Right forelimb (tissue), 1 donor: Measurements from ENCODE around the gene F10.
"Not testable (repeated sequence)": the region's sequence is repeated elsewhere in the genome, so short reads cannot be mapped to it uniquely, and the experiment has no call there.

Experiments
- DNase-seq: peaks from one replicate; pipeline ENCODE4 v3.0.0-alpha.2; 2018

Gene F10

DNA sequence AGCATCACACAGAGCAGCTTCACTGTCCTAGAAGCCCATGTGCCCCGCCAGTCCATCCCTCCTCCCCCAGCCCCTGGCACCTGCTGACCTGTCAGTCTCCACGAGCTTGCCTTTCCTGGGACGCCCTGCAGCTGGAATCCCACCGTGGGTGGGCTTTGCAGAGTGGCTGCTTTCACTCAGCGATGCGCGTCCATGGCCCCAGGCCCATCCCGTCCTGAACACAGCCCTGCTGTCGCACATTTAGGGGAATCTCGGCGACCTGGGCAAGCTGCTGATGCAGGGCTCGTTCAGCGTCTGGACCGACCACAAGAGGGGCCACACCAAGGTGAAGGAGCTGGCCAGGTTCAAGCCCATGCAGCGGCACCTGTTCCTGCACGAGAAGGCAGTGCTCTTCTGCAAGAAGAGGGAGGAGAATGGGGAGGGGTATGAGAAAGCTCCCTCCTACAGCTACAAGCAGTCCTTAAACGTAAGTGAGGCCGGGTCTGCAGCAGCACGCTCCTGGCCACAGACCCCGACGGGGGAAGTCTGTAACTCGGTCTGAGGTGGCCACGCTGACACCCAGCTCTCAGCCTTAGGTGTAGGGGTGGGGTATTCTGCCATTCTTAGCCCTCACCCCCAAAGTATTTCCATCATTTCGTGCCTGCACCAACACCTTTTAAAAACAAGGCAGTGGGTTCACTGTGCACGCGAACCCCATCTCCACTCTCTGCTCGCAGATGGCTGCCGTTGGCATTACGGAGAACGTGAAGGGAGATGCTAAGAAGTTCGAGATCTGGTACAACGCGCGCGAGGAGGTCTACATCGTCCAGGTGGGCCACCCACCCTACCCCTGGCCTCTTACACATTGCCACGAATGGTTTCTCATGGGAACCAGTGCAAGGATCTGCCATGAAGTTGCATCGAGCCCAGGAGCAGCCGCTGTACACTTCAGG, 35.3 kb upstream of the F10 start:
- no peak for DNase-seq

DNA sequence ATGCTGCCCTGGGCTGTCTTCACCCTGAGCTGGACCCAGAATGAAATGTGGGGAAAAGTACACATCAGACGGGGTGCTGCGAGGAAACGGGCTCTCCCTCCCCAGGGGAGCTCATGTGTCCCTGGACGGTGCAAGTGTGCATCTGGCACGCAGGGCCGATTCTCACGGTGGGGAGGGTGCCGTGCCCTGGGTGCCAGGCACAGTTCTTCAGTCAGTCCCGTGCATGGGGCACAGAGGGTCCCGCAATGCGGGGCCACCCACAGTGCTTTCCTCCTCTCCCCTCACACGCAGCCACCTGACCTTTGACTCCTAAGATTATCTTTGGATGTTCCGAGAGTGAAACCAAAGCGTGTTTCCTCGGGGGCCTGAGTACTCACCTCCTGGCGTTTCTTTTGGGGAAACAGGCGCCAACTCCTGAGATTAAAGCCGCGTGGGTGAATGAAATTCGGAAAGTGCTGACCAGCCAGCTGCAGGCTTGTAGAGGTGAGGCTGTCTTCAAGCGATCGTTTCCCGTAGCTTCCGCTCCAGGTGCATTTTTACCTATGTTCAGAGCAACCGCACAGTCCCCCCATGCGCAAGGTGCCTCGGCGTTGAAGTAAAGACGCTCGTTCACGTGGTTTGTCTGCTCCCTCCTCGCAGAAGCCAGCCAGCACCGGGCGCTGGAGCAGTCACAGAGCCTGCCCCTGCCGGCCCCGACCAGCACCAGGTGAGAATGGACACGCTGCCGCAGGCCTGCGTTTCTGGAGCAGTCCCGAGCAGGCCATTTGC, 34.5 kb upstream of the F10 start:
- no peak for DNase-seq

DNA sequence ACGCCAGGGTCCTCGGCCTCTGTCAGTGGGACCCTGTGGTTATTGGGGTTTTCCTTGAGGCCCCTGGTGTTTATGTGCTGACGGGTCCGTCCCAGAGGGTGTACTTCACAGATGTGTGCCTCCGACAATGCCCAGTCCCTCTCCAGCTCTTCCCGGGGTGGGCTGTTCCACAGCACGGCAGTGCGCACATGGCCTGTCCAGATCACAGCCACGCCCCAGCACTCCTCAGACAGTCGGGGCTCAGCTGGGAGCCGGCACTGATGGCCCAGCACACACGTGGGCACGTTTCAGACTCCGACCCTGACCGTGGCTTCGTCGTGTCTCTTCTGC, 33.9 kb upstream of the F10 start:
- no peak for DNase-seq

DNA sequence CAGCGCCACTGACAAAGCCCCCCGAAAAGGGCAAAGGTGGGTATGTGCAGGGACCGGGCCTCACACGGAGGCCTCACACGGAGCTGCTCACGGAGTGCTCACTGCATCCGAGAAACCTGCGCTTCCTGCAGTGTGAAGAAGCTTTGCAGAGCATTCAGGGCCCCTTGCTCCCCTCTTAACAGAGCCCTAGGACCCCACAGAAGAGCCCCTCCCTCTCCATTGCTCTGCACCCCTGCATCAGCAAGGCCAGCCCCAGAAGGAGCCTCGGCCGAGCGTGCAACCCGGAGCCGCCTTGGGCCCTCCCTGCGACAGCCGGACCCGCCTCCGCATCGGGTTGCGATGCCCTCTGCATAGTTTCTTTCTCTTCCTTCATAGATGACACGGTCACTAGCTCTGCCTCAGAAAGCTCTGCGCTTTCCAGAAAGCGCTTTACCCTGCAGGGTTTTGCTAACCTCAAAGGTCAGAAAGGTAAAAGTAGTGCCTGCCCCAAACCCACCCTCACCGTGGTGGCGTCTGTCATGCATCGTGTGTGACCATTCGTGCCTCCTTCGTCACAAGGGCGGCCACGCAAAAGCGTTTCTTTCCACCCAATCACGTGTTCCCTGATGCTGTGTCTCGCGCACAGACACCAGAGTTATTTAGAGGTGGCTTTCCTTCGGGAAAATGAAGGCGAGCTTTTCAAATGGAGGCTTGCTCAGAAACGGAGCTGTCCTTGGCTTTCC, 32.7 kb upstream of the F10 start:
- no peak for DNase-seq

DNA sequence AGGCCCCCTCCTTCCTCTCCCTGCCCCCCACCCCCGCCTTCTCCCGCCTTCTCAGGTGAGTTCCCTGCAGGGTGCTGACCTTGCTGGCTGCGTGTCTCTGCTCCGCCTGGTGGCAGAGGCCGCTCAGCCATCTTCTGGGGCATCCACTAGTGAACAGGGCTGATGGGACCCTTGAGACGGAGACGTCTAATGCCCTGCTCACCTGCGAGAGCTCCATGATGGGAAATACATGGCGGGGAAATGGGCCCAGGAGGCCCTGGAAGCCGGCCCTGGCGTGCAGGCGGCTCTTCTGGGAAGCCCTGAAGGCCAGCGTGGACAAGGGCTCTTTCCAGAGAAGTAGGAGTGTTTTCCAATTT, 32.2 kb upstream of the F10 start:
- no peak for DNase-seq

DNA sequence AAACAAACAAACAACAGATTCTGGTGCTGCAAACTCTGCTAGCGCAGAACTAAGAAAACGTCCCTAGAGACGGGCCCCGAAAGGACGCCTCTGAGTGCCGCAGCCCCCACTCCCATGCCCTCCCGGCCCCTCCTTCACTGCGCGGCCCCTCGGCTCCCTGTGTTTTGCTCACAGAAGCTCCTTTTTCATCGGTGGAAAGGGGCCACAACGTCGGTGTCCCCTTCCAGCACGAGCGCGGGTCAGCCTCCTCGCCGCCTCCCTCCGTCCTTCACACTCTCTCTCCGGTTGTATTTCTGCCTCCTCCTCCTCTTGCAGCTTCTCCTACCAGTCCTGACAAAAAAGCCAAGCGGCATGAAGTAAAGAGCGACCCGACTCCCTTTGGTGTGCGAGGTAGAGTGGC, 31.8 kb upstream of the F10 start:
- no peak for DNase-seq

DNA sequence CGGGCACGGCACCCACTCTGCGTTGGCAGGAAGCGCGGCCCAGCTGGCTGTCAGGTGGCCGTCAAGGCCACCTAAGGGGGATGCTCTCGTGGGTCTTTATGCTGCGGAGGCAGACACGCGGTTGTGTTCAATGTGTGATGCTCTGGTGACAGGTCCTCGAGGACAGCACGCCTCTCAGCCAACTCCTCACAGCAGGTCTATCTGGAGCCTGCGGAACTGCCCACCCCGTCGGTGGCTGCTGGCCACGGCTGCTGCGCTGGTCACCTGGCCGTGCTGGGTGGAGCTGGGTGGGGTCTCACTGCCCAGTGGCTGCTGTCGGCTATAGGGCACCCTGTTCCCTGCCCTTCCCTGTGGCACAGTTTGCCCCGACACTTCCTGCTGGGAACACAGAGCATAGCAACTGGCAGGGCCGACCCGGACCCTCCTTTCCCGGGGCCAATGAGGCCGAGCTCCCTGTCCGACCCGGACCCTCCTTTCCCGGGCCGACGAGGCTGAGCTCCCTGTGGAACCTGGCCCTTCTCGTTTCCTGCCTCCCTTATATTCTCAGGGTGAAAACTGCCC, 31.3 kb upstream of the F10 start:
- no peak for DNase-seq

DNA sequence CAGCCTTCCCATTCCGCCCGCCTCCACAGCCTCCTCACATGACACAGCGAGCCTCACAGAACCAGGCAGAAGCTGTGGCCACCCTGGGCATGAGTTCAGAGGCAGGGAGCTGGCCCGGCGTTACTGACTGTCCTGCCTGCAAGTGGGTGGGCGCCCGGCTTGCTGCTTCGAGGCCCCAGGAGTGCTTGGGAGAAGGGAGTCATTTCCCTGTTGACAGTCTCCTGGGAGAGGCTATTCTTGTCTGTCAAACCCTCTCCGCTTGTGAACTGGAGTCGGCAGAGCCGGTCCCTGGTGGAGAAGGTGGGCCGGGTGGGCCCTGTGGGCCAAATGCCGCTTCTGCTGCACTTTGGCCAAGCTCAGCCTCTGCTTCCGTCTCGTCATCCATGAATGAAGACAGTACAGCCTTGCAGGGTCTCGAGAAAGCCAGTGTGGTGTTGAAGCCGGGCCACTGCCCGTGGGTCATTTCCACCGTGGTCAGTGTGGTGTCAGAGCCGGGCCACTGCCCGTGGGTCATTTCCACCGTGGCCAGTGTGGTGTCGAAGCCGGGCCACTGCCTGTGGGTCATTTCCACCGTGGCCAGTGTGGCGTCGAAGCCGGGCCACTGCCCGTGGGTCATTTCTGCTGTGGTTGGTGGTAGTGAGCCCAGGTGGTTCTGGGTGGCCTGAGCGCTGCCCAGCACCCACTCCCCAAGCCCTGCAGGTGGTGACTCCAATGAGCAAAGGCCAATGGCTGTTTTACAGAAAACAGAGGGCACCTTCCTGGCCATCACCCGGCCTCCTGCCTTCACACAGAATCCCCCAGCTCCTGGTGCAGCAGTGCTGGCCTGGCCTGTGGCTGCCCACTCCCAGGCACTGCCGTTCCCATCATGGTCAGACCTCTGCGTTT, 30.5 kb upstream of the F10 start:
- no peak for DNase-seq

DNA sequence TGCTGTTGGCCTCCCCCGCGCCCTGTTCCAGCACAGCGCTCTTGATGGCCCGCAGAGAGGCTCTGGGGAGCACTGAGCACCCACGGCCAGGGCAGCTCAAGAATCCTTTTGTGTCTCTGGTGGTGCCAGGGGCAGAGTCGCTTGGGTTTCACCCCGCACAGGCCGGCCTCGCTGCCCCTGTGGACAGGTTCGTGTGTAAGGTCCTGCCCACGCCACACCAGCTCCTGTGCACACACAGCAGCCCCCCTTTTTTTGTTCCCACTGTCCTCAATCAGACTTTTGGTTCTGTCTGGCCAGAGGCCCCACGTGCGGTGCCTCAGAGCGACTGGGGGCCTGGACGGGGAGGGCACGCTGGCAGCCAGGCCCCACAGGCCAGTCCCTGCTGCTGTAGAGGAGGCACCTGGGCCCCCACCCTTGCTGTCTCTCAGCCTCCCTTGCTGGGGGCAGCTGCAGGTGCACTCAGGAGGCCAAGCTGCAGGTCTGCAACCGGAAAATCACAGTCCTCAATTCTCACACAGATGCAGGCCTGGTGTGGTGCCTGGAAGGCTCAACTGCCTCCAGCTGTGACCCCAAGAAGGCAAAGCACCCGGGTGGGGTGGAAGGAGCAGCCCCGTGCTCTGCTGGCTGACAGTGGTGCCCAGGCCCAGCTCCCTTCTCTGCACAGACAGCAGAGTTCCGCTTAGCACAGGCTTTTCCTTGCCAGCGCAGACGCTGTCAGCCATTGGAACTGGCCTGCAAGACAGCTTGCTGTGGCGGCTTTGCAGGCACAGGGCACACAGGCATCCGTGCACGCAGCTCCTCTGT, 29.6 kb upstream of the F10 start:
- no peak for DNase-seq

DNA sequence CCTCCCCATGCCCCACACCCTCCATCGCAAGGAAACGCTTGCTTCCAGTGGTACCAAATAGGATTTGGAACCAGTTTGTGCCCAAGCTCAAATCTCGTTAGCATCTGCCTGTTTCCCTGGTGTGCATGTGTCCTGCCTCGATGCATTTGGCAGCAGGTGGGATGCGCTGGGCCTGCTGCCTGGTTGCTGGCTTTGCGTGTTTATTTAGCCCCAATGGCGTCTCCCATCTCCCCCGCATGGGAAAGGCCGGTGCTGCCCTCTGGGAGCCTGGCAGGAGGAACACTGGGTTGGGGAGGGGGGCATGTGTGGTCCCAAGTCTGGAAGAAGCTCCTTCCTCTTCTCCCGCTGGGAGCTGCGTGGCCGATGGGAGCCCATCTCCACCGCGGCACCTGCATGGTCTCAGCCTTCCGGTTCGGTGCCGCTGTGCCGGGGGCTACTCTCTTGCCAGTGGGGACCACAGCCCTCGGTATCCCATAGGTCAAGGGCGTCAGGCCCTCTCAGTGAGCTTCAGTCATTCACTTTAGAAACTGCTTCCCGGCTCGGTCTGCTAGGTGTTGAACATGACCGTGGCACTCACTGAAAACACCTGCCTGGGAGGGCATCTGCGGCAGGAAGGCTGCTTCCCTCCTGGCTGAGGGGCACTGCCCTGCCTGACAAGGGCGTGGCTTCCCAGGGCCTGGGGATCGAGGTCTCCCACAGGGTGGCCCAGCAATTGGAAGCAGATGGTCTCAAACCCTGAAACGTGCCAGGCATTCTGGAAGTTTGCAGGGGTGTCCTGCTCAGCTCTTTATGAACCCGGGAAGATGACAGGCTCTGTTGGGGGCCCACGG, 28.8 kb upstream of the F10 start:
- DNase-seq: no peak

DNA sequence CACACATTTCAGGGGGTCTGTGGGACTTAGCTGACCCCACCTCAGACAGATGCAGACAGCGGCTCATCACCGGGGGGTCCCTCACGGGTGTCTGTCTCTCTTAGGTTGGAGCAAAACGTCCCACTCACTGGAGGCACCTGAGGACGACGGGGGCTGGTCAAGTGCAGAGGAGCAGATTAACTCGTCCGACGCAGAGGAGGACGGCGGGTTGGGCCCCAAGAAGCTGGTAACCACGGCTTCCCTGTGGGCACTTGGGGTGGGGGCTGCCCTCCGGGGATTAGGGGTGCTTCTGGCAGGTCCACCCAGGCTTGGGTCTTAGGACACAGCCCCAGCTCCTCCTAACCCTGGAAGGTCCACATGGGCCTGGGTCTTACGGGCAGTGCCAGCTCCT, 28.2 kb upstream of the F10 start:
- DNase-seq: no peak

DNA sequence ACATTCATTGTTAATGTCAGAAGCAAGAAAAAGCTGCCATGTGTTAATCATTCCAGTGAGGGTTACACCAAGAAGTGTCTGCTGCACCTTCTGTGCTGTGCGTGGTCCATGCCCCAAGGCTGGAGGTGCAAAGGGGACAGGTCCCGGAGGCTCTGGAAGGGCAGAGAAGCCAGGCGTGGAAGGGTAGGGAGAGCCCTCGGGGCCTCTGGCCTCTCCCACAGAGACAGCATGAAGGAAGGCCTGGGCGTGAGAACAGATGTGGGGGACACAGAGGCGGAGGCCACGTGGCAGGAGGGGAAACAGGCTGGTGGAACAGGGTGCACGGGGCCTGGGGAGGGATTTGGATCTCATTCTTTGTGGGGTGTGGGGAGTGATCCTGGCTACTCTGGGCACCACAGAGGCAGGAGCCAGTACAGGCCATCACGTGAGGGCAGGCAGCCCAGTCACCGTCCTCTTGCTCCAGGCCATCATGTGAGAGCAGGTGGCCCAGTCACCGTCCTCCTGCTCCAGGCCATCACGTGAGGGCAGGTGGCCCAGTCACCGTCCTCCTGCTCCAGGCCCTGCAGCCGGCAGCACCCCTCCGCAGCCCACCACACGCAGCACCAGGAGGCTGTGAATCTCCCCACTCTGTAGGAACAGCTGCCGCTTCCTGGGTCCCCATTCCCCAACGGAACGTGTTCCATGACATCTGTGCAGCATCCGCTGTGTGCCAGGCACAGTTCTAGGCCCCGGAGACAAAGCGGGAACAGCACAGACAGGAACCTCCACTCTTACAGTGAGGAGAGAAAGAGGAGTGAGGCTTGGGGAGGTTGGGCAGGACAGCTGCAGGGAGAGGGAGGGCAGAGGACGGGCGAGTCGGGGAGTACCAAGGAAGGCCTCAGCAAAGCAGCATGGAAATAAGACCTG, 27.2 kb upstream of the F10 start:
- DNase-seq: no peak

DNA sequence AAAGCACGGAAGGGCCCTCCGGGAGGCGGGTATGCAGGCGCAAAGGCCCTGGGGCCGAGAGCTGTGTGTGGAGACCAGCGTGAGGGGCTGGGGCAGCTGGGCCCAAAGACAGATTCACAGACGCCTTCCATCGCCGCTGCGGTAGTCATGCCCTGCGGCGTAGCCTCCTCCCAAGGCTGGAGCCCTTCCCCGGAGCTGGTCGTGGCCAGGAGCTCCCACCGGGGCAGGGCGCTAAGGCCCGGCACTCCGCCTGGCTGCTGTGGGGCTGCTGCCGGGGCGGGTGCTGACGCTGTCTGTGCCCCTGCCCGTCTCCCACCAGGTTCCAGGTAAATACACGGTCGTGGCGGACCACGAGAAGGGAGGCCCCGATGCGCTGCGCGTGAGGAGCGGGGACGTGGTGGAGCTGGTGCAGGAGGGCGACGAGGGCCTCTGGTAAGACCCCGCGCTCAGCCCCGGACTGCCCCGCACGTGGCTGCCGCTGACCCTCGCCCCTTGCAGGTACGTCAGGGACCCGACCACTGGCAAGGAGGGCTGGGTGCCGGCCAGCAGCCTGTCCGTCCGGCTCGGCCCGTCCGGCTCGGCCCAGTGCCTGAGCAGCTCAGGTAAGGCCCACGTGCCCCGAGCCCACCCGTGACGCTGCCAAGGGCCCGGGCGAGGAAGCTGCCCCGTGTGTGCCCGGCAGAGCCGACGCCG, 26.4 kb upstream of the F10 start:
- no peak for DNase-seq

DNA sequence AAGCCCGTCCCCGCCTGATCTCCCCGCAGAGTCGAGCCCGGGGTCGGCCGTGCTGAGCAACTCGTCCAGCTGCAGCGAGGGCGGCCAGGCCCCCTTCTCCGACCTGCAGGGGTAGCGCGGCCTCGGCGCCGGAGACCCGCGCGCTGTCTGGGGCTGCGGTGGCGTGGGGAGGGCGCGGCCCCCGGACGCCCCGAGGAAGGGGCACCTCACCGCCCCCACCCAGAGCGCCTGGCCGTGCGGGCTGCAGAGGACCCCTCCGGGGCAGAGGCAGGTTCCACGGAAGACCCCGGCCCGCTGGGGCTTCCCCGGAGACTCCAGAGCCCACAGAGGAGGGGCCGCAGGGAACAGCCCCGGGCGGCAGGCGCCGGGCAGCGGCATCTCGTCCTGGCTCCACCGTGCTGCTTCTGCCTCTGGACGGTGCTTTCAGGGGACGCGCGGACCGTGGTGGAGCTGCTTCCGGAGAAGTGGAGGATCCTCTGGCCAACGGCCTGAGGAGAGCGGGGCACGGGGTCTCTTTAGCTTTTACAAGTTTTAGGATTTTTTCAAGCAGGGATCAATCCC, 25.8 kb upstream of the F10 start:
- DNase-seq: no peak

DNA sequence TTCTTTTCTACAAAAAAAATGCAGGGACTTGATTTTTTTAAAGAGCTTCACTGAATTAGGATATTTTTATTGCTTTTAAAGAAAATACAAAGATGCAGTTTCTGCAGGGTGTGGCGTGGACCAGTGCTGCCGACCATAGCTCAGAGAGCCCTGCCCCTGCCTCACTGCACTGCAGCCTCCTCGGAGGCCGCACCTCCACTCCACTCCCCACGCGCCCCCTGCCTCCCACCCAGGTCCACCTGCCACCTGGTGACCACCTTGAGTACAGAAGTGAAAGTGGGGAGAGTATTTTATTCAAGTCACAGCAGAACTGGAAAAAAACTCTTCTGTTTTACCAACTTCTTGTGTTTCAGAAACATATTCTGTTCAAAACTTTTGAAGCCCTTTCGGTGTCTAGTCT, 24.9 kb upstream of the F10 start:
- no peak for DNase-seq

DNA sequence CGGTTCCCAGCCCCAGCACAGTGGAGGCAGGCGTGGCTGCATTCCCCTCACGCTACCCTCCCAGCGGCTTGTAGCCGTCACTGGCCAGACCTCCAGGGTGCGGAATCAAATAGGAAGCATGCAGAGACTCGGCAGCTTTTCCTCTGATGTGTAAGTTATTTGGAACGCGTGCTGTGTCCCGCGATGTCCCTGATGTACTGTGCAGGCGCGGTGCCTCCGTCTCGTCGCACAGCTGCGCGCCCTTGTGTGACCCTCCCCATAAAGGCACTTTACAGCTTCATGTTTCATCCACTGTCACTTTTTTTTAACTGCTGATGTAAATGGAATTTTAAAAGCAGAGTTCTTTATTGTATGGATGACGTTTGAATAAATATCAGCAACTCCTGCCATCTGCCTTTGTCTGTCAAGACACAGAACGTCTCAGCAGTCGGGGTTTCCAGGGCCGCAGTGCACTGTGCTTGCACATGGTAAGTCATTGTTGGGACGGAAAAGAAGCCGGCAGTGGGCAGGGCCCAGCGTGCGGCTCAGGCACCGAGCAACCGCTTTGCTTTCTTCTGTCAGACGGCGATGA, 24.4 kb upstream of the F10 start:
- peak; percentile 80 for DNase-seq

DNA sequence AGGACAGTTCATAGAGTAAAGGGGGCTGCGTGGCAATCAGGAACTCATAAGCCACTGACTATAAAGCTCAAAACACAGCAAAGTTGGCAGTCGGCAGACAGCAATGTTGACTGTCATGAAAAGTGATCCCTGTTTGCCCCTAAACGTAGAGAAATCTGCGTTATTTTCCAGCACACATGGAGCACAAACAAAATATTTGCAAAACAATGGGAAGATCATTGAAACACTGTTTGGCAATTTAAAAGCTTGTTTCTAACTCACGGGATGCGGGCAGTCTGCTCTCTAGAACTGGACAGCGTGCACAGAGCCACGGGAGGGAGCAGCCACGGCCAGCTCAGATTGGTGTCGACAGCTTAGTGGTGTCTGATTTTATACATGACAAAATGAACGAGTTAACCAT, 23.5 kb upstream of the F10 start:
- no peak for DNase-seq

DNA sequence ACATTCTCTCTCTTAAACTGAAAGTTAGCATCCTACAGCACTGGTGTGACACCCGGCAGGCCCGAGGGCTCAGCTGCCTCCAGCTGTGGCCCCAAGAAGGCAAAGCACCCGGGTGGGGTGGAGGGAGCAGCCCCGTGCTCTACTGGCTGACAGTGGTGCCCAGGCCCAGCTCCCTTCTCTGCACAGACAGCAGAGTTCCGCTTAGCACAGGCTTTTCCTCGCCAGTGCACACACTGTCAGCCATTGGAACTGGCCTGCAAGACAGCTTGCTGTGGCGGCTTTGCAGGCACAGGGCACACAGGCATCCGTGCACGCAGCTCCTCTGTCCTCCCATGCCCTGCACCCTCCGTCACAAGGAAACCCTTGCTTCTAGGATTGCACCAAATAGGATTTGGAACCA, 20.3 kb upstream of the F10 start:
- not testable (repeated sequence) for DNase-seq
